SK-N-DZ (cell line): ENCODE results near the gene POLR3E.
"Not testable (repeated sequence)": the region's sequence is repeated elsewhere in the genome, so short reads cannot be mapped to it uniquely, and the experiment has no call there.

ENCODE experiments used
- DNase-seq: peaks from one replicate; pipeline ENCODE4 v3.0.0-alpha.2; 2015; ENCODE audit warnings: low spot score

Gene POLR3E

DNA sequence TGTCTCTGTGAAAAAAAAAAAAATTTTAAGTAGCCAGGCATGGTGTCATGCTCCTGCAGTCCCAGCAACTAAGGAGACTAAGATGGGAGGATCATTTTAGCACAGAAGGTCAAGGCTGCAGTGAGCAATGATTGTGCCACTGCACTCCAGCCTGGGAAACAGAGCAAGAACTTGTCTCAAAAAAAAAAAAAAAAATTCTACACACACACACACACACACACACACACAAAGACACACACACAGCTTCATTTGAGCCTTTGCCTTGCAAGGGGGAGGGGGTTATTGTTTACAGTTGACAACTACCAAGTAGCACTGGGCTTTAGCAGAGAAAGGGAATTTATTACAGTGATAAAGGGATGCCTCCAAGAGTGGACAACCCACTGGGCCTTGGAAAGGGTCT, 4.9 kb upstream of the POLR3E start:
- DNase-seq: no peak

- no peak for DNase-seq
Measured at GRCh38 chr16:22293137-22294106, 3.8 kb upstream of the POLR3E start.

- peak; percentile 38 for DNase-seq
Measured at GRCh38 chr16:22296225-22297113, 740 bp upstream of the POLR3E start.

DNA sequence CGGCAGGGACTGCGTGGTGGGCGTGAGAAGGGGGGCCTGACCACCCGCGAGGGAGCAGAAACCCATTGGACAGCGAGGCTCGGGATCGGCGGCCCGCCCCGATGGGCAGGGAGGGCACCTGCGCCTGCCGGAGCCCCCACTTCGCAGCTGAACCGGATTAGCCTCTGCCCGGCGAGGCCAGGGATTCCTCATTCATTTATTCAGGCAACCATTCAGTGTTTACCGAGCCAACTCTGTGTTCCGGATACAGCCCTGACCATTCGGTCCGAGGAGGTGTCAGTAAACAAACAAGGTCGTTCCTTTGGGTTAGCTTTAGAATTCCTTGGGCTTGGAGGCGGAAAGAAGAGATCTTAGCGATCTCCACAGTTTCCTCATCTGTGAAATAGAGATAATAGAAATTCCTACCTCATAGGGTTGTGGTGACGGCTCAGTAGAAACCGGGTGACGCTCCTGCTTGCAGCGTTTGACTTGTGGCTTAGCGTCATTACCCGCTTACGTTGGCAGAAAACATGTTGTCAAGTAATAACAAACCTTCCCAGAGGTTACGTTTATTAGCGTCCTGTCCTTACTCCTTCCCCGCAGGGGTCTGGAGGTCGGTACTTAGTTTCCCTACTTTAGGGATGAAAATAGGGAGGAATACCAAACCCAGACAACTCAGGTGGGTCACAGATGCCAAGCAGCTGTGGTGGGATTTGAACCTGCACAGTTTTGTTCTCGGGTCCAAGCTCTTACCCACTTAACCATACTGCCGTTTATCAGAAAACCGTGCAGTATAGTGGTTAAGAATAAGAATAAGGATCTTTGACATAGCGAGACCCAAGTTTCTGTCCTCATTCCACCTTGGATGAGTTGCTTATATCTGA, 893 bp downstream of the POLR3E start:
- DNase-seq: peak; percentile 93

GRCh38 chr16:22299036-22299435, 1.8 kb downstream of the POLR3E start:
- no peak for DNase-seq

DNA sequence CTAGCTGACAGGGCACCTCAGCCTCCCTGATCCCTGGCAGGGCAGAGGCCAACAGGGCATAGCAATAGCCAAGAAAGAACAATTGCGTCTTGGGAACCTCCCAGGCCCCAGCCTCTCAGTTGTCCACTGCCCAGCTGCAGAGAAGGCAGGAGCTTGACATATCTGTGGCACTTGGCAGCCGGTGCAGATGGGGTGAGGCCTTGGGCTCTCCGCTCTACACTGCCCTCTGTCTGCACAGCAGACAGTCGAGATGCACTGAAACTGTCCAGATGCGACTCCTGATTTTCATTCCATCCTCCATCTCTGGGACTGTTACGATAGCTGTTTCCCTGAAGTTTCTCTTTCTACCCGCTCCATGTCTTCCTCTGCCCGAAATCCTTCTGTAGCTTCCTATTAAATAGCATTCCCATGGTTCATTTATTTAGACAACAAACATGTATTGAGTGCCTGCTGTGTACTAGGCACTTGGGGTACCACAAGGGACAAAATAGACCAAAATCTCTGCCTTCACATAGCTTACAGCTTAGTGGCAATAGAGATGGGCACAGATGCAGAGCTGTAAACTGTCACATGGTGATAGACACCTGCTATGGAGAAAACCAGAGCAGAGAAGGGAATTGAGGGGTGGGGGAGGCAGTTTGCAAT, 3.3 kb downstream of the POLR3E start:
- DNase-seq: peak; percentile 54

GRCh38 chr16:22301423-22301822, 4.2 kb downstream of the POLR3E start:
- not testable (repeated sequence) for DNase-seq

- no peak for DNase-seq
Measured at GRCh38 chr16:22302776-22303363, 5.7 kb downstream of the POLR3E start.

GRCh38 chr16:22304411-22304810, 7.2 kb downstream of the POLR3E start:
- no peak for DNase-seq

DNA sequence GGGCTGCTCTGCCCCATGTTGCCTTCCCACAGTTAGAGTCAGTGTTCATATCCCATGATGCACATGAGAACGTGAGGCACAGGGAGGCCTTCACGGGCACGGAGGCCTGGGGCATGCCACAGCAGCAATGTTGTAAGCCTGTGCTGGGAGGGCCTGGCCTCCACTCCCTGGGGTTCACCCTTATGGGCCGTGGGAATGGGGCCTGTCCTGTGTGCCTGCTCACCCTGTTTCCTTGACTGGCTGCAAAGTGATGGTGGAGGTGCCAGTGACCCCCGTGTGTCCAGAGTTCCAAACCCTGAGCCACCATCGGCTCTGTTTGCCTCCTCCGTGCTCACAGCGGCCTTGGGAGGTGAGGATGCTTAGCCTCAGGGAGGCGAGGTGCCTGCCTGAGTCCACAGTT, 9.6 kb downstream of the POLR3E start:
- DNase-seq: no peak

DNA sequence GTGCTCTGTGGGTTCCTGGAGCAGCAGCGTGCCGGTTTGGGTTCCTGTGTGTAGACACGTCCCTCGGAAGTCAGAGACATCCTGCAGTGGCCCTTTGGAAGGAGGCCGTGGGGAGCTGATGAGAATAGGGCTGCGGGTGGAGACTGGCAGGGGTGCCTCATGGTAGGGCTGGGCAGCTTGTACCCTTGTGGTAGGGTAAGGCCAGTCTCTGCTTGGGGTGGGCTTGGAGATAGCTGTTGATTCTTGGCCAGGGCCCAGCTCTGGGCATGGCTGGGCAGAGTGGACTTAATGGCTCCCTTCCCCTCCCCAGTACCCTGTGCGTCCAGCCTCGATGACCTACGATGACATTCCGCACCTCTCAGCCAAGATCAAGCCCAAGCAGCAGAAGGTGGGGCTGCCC, 10.6 kb downstream of the POLR3E start:
- no peak for DNase-seq

DNA sequence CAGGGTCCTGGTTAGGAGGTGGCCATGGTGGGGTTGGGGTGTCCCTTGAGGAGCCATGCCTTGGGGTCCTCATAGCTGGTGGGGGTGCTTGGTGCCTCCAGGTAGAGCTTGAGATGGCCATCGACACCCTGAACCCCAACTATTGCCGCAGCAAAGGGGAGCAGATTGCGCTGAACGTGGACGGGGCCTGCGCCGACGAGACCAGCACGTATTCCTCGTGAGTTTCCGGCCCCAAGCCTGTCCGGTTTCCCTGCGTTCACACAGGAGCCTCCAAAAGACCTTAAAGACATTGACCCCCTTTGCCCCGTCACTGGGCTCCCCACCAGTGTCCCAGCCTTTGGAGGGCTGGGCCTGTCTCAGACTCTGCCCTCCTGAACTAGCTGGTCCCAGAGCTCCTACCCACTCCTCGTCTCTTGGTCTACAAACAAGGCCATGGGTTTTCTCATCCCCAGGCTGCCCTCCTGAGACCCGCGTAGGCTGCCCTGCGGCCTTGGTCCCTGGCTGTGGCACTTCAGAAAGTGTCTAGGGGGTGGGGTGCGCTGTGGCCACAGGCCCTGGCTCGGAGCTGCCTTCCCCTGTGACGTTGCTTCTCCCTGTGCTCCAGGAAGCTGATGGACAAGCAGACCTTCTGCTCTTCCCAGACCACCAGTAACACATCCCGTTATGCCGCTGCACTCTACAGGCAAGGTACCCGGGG, 11.8 kb downstream of the POLR3E start:
- no peak for DNase-seq

DNA sequence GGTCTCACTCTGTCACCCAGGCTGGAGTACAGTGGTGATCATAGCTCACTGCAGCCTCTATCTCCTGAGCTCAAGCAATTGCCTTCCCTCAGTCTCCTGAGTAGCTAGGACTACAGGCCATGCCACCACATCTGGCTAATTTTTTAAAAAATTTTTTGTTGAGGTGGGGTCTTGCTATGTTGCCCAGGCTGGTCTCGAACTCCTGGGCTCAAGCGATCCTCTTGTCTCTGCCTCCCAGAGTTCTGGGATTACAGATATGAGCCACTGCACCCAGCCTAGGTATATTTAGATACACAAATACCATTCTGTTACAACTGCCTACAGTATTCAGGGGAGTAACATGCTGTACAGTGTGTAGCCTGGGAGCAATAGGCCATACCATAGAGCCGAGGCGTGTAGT, 14.3 kb downstream of the POLR3E start:
- DNase-seq: no peak

DNA sequence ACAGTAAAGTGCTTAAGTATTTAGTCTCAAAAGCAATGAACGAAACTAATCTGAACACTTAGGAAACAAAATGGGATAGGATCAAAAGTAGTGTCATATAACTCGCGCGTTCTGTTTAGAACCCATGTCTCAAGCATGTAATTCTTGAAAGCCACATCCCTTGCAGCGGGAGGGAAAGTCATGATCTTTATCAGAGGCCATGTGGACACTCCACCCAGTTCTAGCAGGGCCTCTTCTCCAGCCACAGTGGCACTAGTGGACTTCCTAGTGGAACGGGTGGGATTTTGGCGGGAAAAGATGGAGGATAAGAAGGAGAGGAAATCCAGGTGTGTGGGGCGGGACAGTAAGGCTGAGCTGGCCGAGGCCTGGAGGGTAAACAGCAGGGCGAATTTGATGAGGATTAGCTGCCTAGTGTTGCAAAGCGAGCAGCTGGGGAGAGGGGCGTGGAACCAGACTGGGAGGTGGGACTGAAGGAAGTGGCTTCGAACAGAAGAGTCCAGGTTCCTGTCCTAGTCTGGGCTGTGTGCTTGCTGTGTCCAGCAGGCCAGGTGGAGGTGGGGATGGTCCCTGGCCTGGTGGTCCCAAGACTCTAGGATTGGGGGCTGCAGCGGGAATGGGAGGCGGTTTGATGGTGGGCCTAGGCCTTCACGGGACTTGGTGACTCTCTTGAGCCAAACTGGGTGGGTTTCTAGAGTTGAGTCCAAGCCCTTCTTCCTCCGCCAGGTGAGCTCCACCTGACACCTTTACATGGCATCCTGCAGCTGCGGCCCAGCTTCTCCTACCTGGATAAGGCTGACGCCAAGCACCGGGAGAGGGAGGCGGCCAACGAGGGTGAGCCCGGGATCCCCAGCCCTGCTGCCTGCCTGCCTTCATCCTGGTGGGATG, 15.9 kb downstream of the POLR3E start:
- DNase-seq: no peak

GRCh38 chr16:22313876-22314470, 16.8 kb downstream of the POLR3E start:
- DNase-seq: no peak

DNA sequence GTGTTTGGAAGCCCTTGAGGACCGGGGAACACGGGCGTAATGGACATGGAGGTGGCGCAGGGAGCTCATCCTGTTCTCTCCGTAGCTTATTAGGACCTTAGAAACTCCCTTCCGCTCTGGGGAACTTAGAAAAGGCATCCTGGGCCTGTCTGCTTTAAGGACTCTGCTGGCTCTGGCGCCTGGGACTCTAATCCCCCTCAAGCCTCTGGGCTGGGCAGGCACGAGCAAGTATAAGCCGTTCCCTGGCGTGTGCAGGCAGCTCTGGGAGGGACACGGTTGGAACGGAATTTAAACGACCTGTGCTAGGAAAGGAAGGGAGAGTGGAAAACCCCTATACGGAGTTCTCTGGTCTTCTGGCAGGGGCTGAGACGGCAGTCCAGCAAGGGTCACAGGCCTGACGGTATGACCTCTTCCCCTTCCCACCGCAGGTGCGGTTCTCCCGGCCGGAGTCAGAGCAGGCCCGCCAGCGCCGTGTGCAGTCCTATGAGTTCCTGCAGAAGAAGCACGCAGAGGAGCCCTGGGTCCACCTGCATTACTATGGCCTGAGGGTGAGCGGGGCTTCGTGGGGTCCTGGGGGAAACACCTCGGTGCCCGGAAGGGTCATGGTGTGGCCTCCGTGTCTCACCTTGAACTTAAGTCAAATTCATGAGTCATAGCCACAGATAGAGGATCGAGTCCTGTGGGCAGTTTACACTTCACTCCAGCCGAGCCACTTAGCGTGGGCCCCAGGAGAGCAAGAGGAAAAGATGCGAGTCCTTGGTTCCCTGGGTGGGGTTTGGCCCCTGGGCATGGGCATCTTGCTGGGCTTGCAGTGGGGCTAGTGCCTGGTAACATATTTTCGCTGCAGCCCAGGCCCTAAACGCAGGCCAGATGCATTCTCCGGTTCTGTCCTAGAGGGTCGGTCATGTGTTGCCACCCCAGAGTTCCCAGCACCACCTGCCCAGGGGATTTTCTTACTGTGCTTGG, 17.7 kb downstream of the POLR3E start:
- no peak for DNase-seq

GRCh38 chr16:22315979-22316378, 18.8 kb downstream of the POLR3E start:
- DNase-seq: no peak
